Measurements from ENCODE around the gene MPL.

DNA sequence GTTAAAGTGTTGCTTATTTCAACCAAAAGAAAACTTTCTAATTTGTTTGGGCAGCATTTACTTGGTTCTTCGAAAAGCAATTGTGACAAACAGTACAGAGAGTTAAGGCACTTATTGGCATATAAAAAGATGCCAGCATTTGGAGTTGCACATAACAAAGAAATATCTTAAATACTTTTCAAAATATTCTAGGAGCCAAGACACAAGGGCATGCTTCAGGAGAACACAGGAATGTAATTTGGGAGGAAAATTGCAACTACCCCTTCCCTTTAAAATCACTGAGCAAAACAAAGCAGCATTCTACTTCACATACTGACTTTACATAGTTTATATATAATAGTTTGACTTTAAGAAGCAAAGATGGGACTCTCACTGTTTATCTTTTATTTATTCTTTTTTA, 41.4 kb upstream of the MPL start:
- TF ChIP-seq, protein P1, sequence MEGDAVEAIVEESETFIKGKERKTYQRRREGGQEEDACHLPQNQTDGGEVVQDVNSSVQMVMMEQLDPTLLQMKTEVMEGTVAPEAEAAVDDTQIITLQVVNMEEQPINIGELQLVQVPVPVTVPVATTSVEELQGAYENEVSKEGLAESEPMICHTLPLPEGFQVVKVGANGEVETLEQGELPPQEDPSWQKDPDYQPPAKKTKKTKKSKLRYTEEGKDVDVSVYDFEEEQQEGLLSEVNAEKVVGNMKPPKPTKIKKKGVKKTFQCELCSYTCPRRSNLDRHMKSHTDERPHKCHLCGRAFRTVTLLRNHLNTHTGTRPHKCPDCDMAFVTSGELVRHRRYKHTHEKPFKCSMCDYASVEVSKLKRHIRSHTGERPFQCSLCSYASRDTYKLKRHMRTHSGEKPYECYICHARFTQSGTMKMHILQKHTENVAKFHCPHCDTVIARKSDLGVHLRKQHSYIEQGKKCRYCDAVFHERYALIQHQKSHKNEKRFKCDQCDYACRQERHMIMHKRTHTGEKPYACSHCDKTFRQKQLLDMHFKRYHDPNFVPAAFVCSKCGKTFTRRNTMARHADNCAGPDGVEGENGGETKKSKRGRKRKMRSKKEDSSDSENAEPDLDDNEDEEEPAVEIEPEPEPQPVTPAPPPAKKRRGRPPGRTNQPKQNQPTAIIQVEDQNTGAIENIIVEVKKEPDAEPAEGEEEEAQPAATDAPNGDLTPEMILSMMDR (IDR thresholded peaks at IDR 0.05 in 2 of 3, conservative IDR thresholded peaks at IDR 0.05 in 1 of 3; ENCODE audit: control insufficient read depth in 2 of 3, extremely low read depth in 1 of 3, insufficient read depth in 1 of 3, low read depth in 3 of 3, low read length in 3 of 3): no peak
- TF ChIP-seq, protein P2, sequence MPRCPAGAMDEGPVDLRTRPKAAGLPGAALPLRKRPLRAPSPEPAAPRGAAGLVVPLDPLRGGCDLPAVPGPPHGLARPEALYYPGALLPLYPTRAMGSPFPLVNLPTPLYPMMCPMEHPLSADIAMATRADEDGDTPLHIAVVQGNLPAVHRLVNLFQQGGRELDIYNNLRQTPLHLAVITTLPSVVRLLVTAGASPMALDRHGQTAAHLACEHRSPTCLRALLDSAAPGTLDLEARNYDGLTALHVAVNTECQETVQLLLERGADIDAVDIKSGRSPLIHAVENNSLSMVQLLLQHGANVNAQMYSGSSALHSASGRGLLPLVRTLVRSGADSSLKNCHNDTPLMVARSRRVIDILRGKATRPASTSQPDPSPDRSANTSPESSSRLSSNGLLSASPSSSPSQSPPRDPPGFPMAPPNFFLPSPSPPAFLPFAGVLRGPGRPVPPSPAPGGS (IDR thresholded peaks at IDR 0.05; ENCODE audit: borderline replicate concordance, insufficient read depth, low read depth, low read length, poor library complexity, severe bottlenecking): no peak
- no peak for TF ChIP-seq SIN3A (IDR thresholded peaks at IDR 0.05; ENCODE audit: low read depth, low read length)
- no peak for TF ChIP-seq RAD21 (IDR thresholded peaks at IDR 0.05; ENCODE audit: insufficient read depth, low read depth, low read length)
- no peak for TF ChIP-seq POLR2AphosphoS5 (IDR thresholded peaks at IDR 0.05; ENCODE audit: low read length)
- TF ChIP-seq RFX5 (IDR thresholded peaks at IDR 0.05; ENCODE audit: low read depth, low read length): no peak
- TF ChIP-seq, protein P3, sequence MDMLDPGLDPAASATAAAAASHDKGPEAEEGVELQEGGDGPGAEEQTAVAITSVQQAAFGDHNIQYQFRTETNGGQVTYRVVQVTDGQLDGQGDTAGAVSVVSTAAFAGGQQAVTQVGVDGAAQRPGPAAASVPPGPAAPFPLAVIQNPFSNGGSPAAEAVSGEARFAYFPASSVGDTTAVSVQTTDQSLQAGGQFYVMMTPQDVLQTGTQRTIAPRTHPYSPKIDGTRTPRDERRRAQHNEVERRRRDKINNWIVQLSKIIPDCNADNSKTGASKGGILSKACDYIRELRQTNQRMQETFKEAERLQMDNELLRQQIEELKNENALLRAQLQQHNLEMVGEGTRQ (IDR thresholded peaks at IDR 0.05; ENCODE audit: borderline replicate concordance, low read depth, low read length): no peak
- TF ChIP-seq, protein P4, sequence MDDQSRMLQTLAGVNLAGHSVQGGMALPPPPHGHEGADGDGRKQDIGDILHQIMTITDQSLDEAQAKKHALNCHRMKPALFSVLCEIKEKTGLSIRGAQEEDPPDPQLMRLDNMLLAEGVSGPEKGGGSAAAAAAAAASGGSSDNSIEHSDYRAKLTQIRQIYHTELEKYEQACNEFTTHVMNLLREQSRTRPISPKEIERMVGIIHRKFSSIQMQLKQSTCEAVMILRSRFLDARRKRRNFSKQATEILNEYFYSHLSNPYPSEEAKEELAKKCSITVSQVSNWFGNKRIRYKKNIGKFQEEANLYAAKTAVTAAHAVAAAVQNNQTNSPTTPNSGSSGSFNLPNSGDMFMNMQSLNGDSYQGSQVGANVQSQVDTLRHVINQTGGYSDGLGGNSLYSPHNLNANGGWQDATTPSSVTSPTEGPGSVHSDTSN (IDR thresholded peaks at IDR 0.05; ENCODE audit: insufficient replicate concordance, low read depth, low read length): no peak
- TF ChIP-seq, protein P5, sequence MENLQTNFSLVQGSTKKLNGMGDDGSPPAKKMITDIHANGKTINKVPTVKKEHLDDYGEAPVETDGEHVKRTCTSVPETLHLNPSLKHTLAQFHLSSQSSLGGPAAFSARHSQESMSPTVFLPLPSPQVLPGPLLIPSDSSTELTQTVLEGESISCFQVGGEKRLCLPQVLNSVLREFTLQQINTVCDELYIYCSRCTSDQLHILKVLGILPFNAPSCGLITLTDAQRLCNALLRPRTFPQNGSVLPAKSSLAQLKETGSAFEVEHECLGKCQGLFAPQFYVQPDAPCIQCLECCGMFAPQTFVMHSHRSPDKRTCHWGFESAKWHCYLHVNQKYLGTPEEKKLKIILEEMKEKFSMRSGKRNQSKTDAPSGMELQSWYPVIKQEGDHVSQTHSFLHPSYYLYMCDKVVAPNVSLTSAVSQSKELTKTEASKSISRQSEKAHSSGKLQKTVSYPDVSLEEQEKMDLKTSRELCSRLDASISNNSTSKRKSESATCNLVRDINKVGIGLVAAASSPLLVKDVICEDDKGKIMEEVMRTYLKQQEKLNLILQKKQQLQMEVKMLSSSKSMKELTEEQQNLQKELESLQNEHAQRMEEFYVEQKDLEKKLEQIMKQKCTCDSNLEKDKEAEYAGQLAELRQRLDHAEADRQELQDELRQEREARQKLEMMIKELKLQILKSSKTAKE (IDR thresholded peaks at IDR 0.05; ENCODE audit: low read depth, poor library complexity, severe bottlenecking): no peak
- TF ChIP-seq, protein P6, sequence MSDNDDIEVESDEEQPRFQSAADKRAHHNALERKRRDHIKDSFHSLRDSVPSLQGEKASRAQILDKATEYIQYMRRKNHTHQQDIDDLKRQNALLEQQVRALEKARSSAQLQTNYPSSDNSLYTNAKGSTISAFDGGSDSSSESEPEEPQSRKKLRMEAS (IDR thresholded peaks at IDR 0.05; ENCODE audit: low read depth, low read length): no peak
- no peak for TF ChIP-seq NFIC (IDR thresholded peaks at IDR 0.05; ENCODE audit: low read depth, low read length)

Measured in GM12878 (cell line).